ENCODE measurements around the gene MOCS3.
A peak's percentile ranks its signal among the peaks of the same experiment; 100 is the strongest.
"Not testable (repeated sequence)": the region's sequence is repeated elsewhere in the genome, so short reads cannot be mapped to it uniquely, and the experiment has no call there.

The MOCS3 gene

GRCh38 chr20:50932691-50933280 lies 25.8 kb upstream of the MOCS3 start:
- DNase-seq: no peak

GRCh38 chr20:50933589-50933988 lies 25.0 kb upstream of the MOCS3 start:
- no peak for DNase-seq

- no peak for DNase-seq
Measured at GRCh38 chr20:50943069-50943468, 15.5 kb upstream of the MOCS3 start.

GRCh38 chr20:50948132-50948785 lies 10.4 kb upstream of the MOCS3 start:
- DNase-seq: no peak

GRCh38 chr20:50953196-50953595 lies 5.4 kb upstream of the MOCS3 start:
- DNase-seq: no peak

GRCh38 chr20:50953821-50954220 lies 4.8 kb upstream of the MOCS3 start:
- no peak for DNase-seq

- DNase-seq: no peak
Measured at GRCh38 chr20:50957276-50957675, 1.3 kb upstream of the MOCS3 start.

GRCh38 chr20:50957798-50958614 lies 612 bp upstream of the MOCS3 start, which contains the start of gene DPM1:
Gene DPM1 (minus strand): TSS chr20:50958532. CDS start chr20:50958523, 9 bp downstream.
- no peak for DNase-seq

- no peak for DNase-seq
Measured at GRCh38 chr20:50959543-50960126, 1.0 kb downstream of the MOCS3 start.

GRCh38 chr20:50967586-50967985 lies 9.0 kb downstream of the MOCS3 start:
- no peak for DNase-seq

GRCh38 chr20:50968289-50968688 lies 9.7 kb downstream of the MOCS3 start:
- no peak for DNase-seq

GRCh38 chr20:50969435-50969834 lies 10.8 kb downstream of the MOCS3 start:
- DNase-seq: no peak

- no peak for DNase-seq
Measured at GRCh38 chr20:50969912-50970311, 11.3 kb downstream of the MOCS3 start.

GRCh38 chr20:50975701-50976330 lies 17.2 kb downstream of the MOCS3 start:
- DNase-seq: no peak

- DNase-seq: no peak
Measured at GRCh38 chr20:50977066-50978021, 18.7 kb downstream of the MOCS3 start.

GRCh38 chr20:50978533-50978932 lies 19.9 kb downstream of the MOCS3 start:
- not testable (repeated sequence) for DNase-seq

GRCh38 chr20:50980071-50980681 lies 21.6 kb downstream of the MOCS3 start:
- DNase-seq: no peak

- peak; percentile 55 for DNase-seq
Measured at GRCh38 chr20:50980851-50981713, 22.5 kb downstream of the MOCS3 start.

- DNase-seq: no peak
Measured at GRCh38 chr20:50981714-50982048, 23.1 kb downstream of the MOCS3 start.

GRCh38 chr20:50982363-50982762 lies 23.7 kb downstream of the MOCS3 start:
- no peak for DNase-seq

- DNase-seq: no peak
Measured at GRCh38 chr20:50983321-50983720, 24.7 kb downstream of the MOCS3 start.

Measured in NCI-H526 treated with DMSO at 0.1 percent for 48 hours (cell line).